ENCODE data around the gene SRPRA.
"Not testable (repeated sequence)": the region's sequence is repeated elsewhere in the genome, so short reads cannot be mapped to it uniquely, and the experiment has no call there.

DNA sequence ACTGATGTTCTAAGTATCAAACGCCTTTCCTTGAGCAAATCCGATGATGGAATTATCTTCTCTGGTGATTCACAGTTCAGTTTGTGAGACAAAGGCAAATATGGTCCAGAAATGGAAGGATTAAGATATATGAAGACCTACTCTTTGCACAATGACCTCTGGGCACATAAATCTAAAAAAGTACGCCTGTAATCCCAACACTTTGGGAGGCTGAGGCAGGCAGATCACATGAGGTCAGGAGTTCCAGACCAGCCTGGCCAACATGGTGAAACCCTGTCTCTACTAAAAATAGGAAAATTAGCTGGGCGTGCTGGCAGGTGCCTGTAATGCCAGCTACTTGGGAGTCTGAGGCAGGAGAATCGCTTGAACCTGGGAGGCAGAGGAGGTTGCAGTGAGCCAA is 13.2 kb downstream of the SRPRA start:
- TF ChIP-seq EZH2 (IDR thresholded peaks at IDR 0.05; ENCODE audit: borderline replicate concordance, insufficient read depth, low read depth, low read length, poor library complexity, severe bottlenecking) = not testable (repeated sequence)
- TF ChIP-seq, protein P1, sequence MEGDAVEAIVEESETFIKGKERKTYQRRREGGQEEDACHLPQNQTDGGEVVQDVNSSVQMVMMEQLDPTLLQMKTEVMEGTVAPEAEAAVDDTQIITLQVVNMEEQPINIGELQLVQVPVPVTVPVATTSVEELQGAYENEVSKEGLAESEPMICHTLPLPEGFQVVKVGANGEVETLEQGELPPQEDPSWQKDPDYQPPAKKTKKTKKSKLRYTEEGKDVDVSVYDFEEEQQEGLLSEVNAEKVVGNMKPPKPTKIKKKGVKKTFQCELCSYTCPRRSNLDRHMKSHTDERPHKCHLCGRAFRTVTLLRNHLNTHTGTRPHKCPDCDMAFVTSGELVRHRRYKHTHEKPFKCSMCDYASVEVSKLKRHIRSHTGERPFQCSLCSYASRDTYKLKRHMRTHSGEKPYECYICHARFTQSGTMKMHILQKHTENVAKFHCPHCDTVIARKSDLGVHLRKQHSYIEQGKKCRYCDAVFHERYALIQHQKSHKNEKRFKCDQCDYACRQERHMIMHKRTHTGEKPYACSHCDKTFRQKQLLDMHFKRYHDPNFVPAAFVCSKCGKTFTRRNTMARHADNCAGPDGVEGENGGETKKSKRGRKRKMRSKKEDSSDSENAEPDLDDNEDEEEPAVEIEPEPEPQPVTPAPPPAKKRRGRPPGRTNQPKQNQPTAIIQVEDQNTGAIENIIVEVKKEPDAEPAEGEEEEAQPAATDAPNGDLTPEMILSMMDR (IDR thresholded peaks at IDR 0.05) = not testable (repeated sequence)

Measured in B cell (primary cell).